T-helper 2 cell (primary cell): ENCODE measurements around the gene SLC2A5.
A peak's percentile ranks its signal among the peaks of the same experiment; 100 is the strongest.

Source experiments
- DNase-seq, 5 experiments: peaks; one replicate each; pipeline versions ENCODE4 v3.0.0 to v3.0.0-alpha.2; 2012 to 2022

Gene SLC2A5

GRCh38 chr1:9088807-9089206 lies 19.4 kb upstream of the SLC2A5 start:
- DNase-seq = no peak

GRCh38 chr1:9087411-9088125 lies 18.1 kb upstream of the SLC2A5 start:
- DNase-seq = no peak

DNA sequence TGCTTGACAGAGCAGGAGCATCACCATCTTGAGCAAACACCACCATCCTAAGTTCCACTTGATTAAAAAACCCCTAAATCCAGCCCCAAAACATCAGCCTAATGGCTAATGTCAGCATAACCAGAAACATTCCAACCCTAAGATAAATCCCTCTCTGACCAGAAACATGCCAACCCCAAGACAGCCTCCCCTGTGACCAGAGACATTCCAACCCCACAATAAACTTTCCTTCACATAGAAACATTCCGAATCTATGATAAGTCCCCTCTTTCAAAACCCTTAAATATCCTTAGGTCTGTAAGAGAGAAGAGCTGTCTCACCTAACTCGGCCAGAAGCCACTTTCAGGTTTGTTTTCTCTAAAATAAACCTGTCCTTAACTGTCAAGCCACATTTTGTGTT lies 17.4 kb upstream of the SLC2A5 start:
- DNase-seq = no peak

- DNase-seq = no peak
Measured at GRCh38 chr1:9086045-9086444, 16.6 kb upstream of the SLC2A5 start.

GRCh38 chr1:9085306-9085940 lies 16.0 kb upstream of the SLC2A5 start:
- no peak for DNase-seq

DNA sequence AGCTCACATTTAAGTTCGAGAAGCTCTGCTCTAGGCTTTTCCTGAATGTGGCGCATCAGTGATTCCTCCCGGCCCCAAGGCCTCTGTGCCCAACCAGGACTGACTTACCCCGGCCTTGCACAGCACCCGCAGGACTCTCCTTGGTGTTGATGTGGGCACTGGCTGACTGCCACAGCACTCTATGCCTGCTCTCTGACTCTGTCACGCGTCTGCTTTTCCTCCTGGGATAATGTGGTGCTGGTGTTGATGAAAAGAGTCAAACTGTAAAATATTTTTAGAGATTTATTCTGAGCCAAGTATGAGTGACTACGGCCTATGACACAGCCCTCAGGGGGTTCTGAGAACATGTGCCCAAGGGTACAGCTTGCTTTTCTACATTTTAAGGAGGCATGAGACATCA lies 15.5 kb upstream of the SLC2A5 start:
- no peak for DNase-seq

DNA sequence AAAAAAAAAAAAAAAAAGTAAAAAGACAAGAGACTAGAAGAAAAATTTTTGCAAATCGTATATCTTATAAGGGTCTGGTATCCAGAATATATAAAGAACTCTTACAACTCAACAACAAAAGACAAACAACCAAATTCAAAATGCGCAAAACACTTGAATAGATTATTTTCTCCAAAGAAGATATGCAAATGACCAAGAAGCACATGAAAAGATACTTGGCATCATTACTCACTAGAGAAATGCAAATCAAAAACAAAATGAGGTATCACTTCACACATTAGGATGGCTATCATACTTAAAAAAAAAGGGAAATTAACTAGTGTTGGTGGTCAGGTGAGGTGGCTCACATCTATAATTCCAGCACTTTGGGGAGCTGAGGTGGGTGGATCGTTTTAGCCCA lies 12.0 kb upstream of the SLC2A5 start:
- DNase-seq = no peak

DNA sequence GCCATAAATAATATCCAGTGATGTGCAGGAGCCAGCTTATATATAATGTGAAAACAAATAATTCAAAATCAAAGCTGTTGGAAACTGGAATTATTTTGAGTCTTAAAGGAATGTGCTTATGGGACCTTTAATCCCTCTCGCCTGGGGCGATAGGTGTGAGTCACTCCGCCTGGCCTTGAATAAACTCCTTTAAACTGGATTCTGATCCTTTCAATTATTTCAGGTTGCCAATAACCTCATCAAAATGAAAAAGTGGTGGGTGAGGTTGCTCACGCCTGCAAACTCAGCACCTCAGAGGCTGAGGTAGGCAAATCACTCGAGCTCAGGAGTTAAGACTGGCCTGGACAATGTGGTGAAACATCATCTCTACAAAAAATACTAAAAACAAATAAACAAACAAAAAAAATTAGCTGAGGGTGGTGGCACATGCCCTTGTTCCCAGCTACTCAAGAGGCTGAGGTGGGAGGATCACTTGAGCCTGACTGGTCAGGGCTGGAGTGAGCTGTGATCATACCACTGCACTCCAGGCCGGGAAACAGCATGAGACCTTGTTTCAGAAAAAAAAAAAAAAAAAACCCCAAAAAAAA lies 11.4 kb upstream of the SLC2A5 start:
- no peak for DNase-seq

GRCh38 chr1:9079988-9080704 lies 10.7 kb upstream of the SLC2A5 start:
- DNase-seq = no peak

DNA sequence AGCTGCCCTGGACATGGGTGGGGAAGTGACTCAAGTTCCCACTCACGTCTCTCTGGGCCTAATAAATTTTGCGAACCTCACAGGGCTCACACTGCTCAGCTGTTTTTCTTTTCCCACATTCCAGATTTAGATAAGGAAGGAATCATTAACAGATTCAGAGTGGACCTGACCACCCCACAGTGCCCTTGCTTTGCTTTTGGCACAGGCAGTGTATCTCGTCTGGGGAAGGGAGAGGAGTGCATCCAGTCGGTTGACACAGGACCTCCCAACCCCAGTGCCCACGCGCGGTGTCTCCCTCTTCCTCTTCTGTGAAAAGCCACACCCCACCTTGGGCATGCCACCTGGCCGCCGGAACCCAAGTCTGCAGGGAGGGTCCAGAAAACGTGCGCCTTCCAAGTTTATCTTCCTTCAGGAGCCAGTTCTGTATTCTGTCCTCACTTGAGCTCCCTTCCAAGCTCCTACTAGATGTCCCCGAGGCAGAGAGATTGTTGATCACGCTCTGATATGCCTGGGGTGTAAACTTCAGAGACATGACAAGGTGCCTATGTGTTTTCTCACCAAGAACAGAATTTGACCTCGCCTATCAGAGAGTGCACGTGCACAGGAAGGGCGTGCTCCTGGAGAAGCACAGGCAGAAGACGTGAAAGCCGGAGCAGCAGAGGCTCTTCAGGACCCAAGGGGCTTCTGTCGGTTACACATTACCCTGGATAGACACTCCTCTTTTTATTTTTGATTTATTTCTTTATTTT lies 9.5 kb upstream of the SLC2A5 start:
- DNase-seq = no peak

GRCh38 chr1:9078015-9078751 lies 8.7 kb upstream of the SLC2A5 start:
- peak in 1 of 5 experiments; percentile 53 for DNase-seq

- DNase-seq = no peak
Measured at GRCh38 chr1:9075022-9075421, 5.6 kb upstream of the SLC2A5 start.

- DNase-seq = no peak
Measured at GRCh38 chr1:9073143-9073542, 3.7 kb upstream of the SLC2A5 start.

DNA sequence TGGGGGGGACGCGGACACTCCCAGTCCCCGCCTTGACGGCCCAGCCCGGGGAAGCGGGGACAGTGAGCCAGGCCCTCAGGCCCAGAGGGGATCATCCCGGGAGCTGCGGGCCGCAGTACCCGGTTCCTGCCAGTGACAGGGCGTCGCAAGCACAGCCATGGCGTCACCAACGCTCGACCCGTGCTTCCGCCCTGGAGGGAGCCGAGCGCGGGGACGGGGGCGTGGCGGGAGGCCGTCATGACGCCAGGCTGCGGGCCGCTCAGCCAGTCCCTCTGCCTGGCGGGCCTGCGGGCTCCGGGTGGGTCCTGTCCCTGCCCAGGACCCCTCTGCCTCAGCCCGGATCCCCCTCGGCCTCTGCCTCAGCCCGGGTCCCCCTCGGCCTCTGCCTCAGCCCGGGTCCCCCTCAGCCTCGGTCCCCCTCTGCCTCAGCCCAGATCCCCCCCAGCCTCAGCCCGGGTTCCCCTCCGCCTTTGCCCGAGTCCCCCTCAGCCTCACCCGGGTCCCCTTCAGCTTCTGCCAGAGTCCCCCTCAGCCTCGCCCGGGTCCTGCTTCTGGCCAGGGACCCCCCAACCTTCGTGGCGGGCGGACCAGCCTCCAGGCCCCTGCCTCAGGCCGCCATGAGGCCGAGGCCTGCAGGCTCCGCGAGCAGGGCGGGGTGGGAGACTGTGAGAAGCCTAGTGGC lies 2.3 kb upstream of the SLC2A5 start:
- DNase-seq = no peak

DNA sequence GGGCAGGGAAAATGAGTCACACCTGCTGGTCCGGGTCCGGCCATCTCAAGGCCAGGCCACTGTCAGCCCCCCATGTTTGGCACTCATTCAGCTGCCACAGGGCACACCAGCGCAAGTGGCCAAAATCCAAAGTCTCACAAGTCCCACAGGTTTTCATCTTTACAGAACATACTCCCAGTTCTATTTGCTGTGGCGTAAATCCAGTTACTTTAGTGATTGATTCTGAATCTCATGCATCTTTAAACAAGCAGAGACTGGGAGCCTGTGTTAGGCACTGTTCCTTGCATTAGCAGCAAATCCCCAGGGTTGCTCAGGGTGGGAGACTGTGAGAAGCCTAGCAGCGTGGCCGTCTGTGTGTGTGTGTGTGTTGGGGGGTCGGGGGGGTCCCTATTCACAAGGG lies 1.1 kb upstream of the SLC2A5 start:
- DNase-seq = no peak

DNA sequence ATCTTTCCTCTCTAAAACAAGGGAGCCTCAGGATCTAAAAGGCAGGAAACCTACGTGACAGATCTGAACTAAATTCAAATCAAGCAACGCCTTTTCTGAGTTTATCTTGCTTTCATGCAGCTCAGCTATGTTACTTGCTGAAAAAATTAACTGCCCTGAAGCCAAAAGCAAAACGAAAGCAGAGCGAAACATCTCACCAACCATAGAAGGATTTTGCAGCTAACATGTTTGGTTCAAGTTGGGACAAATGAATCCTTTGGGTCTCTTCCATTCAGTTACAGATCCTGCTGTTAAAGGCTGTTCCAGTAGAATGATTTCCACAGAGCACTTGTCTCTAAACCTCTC lies 482 bp downstream of the SLC2A5 start:
- DNase-seq = no peak

DNA sequence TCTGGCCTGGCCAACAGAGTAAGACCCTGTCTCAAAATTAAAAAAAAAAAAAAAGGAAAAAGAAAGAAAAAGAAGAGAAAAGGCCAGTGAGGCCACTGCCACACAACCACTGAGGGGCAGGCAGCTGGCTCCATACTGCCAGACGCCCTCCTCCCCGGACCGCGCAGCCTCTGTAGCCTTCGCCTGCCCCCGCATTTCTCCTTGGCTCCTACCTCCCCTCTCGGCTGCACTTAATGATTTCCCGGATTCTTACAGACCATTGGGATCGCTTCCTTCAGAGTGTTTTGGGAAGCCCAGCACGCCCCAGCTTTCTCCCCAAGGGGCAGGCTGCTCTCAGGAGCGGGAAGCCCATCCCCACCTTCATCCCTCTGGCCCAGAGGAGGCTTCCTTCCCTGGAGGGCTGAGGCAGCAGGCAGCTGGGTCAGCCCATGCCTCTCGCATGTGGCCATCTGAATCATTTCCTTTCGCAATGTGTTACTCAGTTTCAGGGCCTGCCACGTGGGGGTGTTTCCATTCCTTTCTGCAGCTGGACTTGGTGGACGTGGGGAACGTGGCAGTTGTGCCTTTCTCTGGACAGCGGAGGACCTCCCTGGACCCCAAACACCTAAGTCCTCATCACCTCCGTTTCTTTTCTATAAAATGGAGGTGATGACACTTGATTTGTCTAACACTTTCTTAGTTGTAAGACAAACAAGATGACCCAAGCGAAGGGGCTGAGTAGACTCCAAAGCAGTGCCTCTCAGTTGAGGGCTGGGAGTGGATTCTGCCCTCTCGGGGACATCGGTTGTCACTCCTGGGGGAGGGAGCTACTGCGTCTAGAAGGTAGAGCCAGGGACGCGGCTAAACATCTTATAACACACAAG lies 2.3 kb downstream of the SLC2A5 start:
- DNase-seq = no peak

GRCh38 chr1:9065213-9065751 lies 4.2 kb downstream of the SLC2A5 start:
- DNase-seq = no peak

DNA sequence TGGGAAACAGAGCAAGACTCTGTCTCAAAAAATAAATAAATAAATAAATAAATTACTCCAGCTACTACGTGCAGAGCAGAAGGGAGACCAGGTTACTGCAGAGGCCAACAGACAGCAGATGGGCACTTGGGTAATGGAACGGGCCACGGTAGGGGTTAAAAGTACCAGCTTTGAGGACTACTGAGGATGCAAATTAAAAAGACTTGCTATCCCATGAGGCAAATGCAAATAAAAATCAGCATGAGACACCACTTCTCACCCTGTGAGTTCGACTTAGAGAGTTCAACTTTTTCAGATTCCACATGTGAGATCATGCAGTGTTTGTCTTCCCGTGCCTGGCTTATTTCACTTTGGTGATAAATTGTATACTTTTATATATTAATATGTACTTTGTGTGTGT lies 6.6 kb downstream of the SLC2A5 start:
- DNase-seq = no peak

GRCh38 chr1:9062021-9062471 lies 7.4 kb downstream of the SLC2A5 start:
- no peak for DNase-seq
